Keratinocyte (primary cell): ENCODE measurements around the gene ZNF441. TPM values are rescaled to one million over a fixed set of nuclear protein-coding genes. Genes with fewer than 3 reads are reported as not detected.

Experiments used
- DNase-seq: peaks from one replicate; pipeline ENCODE4 v3.0.0-alpha.2; 2011; ENCODE audit warnings: low read depth, missing footprints, low spot score
- FAIRE-seq: peaks from 2 replicates; lab custom pipeline; 2011; peaks lifted over from hg19 to GRCh38; lab: Jason Lieb, UNC
- H2AFZ ChIP-seq: 2 replicates; pipeline ENCODE4 v1.6.0; 2012; ENCODE audit warnings: low read length, control low read depth, inconsistent platforms; ENCODE audit not compliant: control insufficient read depth
- H3K27ac ChIP-seq: 2 replicates; pipeline ENCODE4 v1.5.1; 2011; ENCODE audit warnings: low read length; ENCODE audit not compliant: control insufficient read depth, insufficient read depth
- H3K27me3 ChIP-seq: 3 replicates; pipeline ENCODE4 v1.6.0; 2011; ENCODE audit warnings: low read length; ENCODE audit not compliant: control insufficient read depth, insufficient read depth; ENCODE audit errors: extremely low read depth
- H3K36me3 ChIP-seq, 2 experiments: 2 replicates in 1 of 2; 3 replicates in 1 of 2; pipeline ENCODE4 v1.5.1; 2011; ENCODE audit warnings: low read length in 2 of 2, mild to moderate bottlenecking in 1 of 2; ENCODE audit not compliant: control insufficient read depth in 2 of 2, insufficient read depth in 2 of 2; ENCODE audit errors: extremely low read depth in 1 of 2
- H3K4me1 ChIP-seq: 3 replicates; pipeline ENCODE4 v1.5.1; 2011; ENCODE audit warnings: low read length; ENCODE audit not compliant: control insufficient read depth, insufficient read depth; ENCODE audit errors: extremely low read depth
- H3K4me2 ChIP-seq: 3 replicates; pipeline ENCODE4 v1.6.0; 2011; ENCODE audit warnings: low read depth, low read length; ENCODE audit not compliant: control insufficient read depth, insufficient read depth; ENCODE audit errors: extremely low read depth
- H3K4me3 ChIP-seq, 3 experiments: fragments of 200-600 bp in 1 of 3; sonication (generic) in 1 of 3; 2 replicates in 2 of 3; 3 replicates in 1 of 3; pipeline ENCODE4 v1.5.1; 2011 to 2016; ENCODE audit warnings: low read length in 3 of 3, mild to moderate bottlenecking in 3 of 3, control low read depth in 2 of 3, inconsistent platforms in 1 of 3, low read depth in 1 of 3, mixed read lengths in 1 of 3, mixed run types in 1 of 3, moderate library complexity in 1 of 3; ENCODE audit not compliant: control insufficient read depth in 2 of 3, insufficient read depth in 2 of 3; ENCODE audit errors: extremely low read depth in 1 of 3
- H3K79me2 ChIP-seq: 2 replicates; pipeline ENCODE4 v1.6.0; 2012; ENCODE audit warnings: low read length; ENCODE audit not compliant: control insufficient read depth, insufficient read depth
- H3K9ac ChIP-seq: 3 replicates; pipeline ENCODE4 v1.6.0; 2011; ENCODE audit warnings: low read length; ENCODE audit not compliant: control insufficient read depth, insufficient read depth; ENCODE audit errors: extremely low read depth
- H3K9me1 ChIP-seq: 3 replicates; pipeline ENCODE4 v1.6.0; 2011; ENCODE audit warnings: low read length; ENCODE audit not compliant: control insufficient read depth, insufficient read depth; ENCODE audit errors: extremely low read depth
- H3K9me3 ChIP-seq: 2 replicates; pipeline ENCODE4 v1.5.1; 2012; ENCODE audit warnings: low read depth, low read length; ENCODE audit not compliant: control insufficient read depth
- H4K20me1 ChIP-seq: 3 replicates; pipeline ENCODE4 v1.6.0; 2011; ENCODE audit warnings: low read length; ENCODE audit not compliant: control insufficient read depth, insufficient read depth; ENCODE audit errors: extremely low read depth
- CTCF ChIP-seq, 3 experiments: IDR thresholded peaks in 1 of 3; conservative IDR thresholded peaks in 1 of 3; optimal IDR thresholded peaks in 1 of 3; 2 replicates in 2 of 3; 3 replicates in 1 of 3; pipeline versions ENCODE3 to v1.5.1; 2011; ENCODE audit warnings: low read length in 3 of 3, mild to moderate bottlenecking in 3 of 3, moderate library complexity in 2 of 3, control low read depth in 1 of 3, inconsistent platforms in 1 of 3; ENCODE audit not compliant: insufficient read depth in 2 of 3; ENCODE audit errors: extremely low read depth in 1 of 3
- EZH2 ChIP-seq: IDR thresholded peaks from one replicate; pipeline ENCODE4 v1.6.1; 2012; ENCODE audit warnings: inconsistent platforms, mild to moderate bottlenecking, low read length, moderate library complexity
- dilution Hi-C: fragments of 300-500 bp; cut with MboI; formaldehyde crosslinking; loops from one replicate; pipeline ENCODE4 v1.7.0; 2020; ENCODE audit warnings: low sequenced_read_pairs; ENCODE audit not compliant: extremely low pct_ligation_motif_present
- polyA plus RNA-seq, 5 experiments: library from polyadenylated mRNA; depleted of rRNA in 3 of 5; stranded (reverse) in 3 of 5; stranded (forward) in 1 of 5; unstranded in 1 of 5; fragments of >200 nt; gene quantifications; 1 replicate in 1 of 5; 2 replicates in 3 of 5; 3 replicates in 1 of 5; pipeline versions ENCODE4 v1.2.1 to v1.2.3, GENCODE V29; 2011 to 2012; ENCODE audit warnings: missing spikeins in 2 of 5, low read depth in 1 of 5, low replicate concordance in 1 of 5

ZNF441 gene
- polyA plus RNA-seq, 1 donor (not counting 4 experiments of a cell fraction or from before 2014, with no cell fraction given): 3.1 TPM

GRCh38 chr19:11738746-11739620, 27.8 kb upstream of the ZNF441 start, which contains the start of gene ZNF823:
ZNF823 (minus strand) TSS chr19:11738946; CDS start chr19:11738819, 127 bp downstream.
- peak within 1 kb of the TSS; percentile 84 to 91 (median 90) for H3K4me3 ChIP-seq
- dilution Hi-C loops: no loop called here
- no peaks in the 10 kb centered on the region for H4K20me1 ChIP-seq
- DNase-seq: peak; percentile 95
- H3K9me3 ChIP-seq: no peaks in the 10 kb centered on the region
- H2AFZ ChIP-seq: peak within 1 kb of the TSS; percentile 92
- H3K27ac ChIP-seq: peak within 1 kb of the TSS; percentile 84
- TF ChIP-seq CTCF (optimal IDR thresholded peaks at IDR 0.05 in 1 of 3, IDR thresholded peaks at IDR 0.05 in 1 of 3, conservative IDR thresholded peaks at IDR 0.05 in 1 of 3; ENCODE audit: extremely low read depth in 1 of 3, insufficient read depth in 2 of 3, low read length in 3 of 3) (no peak), EZH2 (no peak)
- H3K4me1 ChIP-seq: peaks cover 25% of the 10 kb centered on the region
- peak within 1 kb of the TSS; percentile 90 for H3K4me2 ChIP-seq
- H3K27me3 ChIP-seq: no peaks in the 10 kb centered on the region
- FAIRE-seq: peak; percentile 92
- peaks cover 18% of the 10 kb centered on the region for H3K79me2 ChIP-seq
- no peaks in the 10 kb centered on the region for H3K36me3 ChIP-seq
- peak within 1 kb of the TSS; percentile 87 for H3K9ac ChIP-seq
- no peaks in the 10 kb centered on the region for H3K9me1 ChIP-seq

- DNase-seq: no peak
- dilution Hi-C loops: no loop called here
- no peaks in the 10 kb centered on the region for H3K4me1 ChIP-seq
These were observed 20.9 kb upstream of the ZNF441 start for GRCh38 chr19:11745869-11746268.

More at GRCh38 chr19:11745869-11746268, 20.9 kb upstream of the ZNF441 start:
- Histone ChIP-seq H3K36me3 (no peaks in the 10 kb centered on the region), H4K20me1 (no peaks in the 10 kb centered on the region), H3K9ac (no peak overlapping the region), H3K9me1 (no peaks in the 10 kb centered on the region), H3K79me2 (no peaks in the 10 kb centered on the region), H3K4me3 (no peak overlapping the region), H3K4me2 (no peak overlapping the region), H2AFZ (no peak overlapping the region), H3K27me3 (no peaks in the 10 kb centered on the region), H3K9me3 (no peaks in the 10 kb centered on the region), H3K27ac (no peak overlapping the region)
- no peak for TF ChIP-seq EZH2
- TF ChIP-seq CTCF (optimal IDR thresholded peaks at IDR 0.05 in 1 of 3, IDR thresholded peaks at IDR 0.05 in 1 of 3, conservative IDR thresholded peaks at IDR 0.05 in 1 of 3; ENCODE audit: extremely low read depth in 1 of 3, insufficient read depth in 2 of 3, low read length in 3 of 3): no peak
- FAIRE-seq: no peak
